Pons (tissue), 1 donor: ENCODE results near the gene BICC1.
"Not testable (repeated sequence)": the region's sequence is repeated elsewhere in the genome, so short reads cannot be mapped to it uniquely, and the experiment has no call there.

Source experiments
- DNase-seq: peaks from one replicate; pipeline ENCODE4 v3.0.0-alpha.2; 2016; ENCODE audit warnings: low spot score

Gene BICC1

GRCh38 chr10:58567652-58568051, 55.0 kb downstream of the BICC1 start:
- no peak for DNase-seq

GRCh38 chr10:58568428-58568935, 55.8 kb downstream of the BICC1 start:
- DNase-seq: no peak

- no peak for DNase-seq
Measured at GRCh38 chr10:58570307-58570723, 57.6 kb downstream of the BICC1 start.

- no peak for DNase-seq
Measured at GRCh38 chr10:58570979-58571378, 58.3 kb downstream of the BICC1 start.

GRCh38 chr10:58573144-58573543, 60.5 kb downstream of the BICC1 start:
- DNase-seq: no peak

- no peak for DNase-seq
Measured at GRCh38 chr10:58574058-58574457, 61.4 kb downstream of the BICC1 start.

- no peak for DNase-seq
Measured at GRCh38 chr10:58575491-58575890, 62.8 kb downstream of the BICC1 start.

- no peak for DNase-seq
Measured at GRCh38 chr10:58576751-58577436, 64.2 kb downstream of the BICC1 start.

GRCh38 chr10:58577437-58577777, 64.7 kb downstream of the BICC1 start:
- DNase-seq: peak; percentile 34

GRCh38 chr10:58578366-58578765, 65.7 kb downstream of the BICC1 start:
- DNase-seq: no peak

- DNase-seq: no peak
Measured at GRCh38 chr10:58579011-58579655, 66.5 kb downstream of the BICC1 start.

- no peak for DNase-seq
Measured at GRCh38 chr10:58582045-58582444, 69.4 kb downstream of the BICC1 start.

- no peak for DNase-seq
Measured at GRCh38 chr10:58585435-58585834, 72.8 kb downstream of the BICC1 start.

GRCh38 chr10:58586282-58587245, 73.9 kb downstream of the BICC1 start:
- no peak for DNase-seq

GRCh38 chr10:58587676-58588075, 75.0 kb downstream of the BICC1 start:
- no peak for DNase-seq

- DNase-seq: no peak
Measured at GRCh38 chr10:58588673-58589265, 76.1 kb downstream of the BICC1 start.

- peak; percentile 22 for DNase-seq
Measured at GRCh38 chr10:58590152-58590840, 77.6 kb downstream of the BICC1 start.

- DNase-seq: no peak
Measured at GRCh38 chr10:58590924-58591323, 78.3 kb downstream of the BICC1 start.

GRCh38 chr10:58593008-58593407, 80.3 kb downstream of the BICC1 start:
- DNase-seq: no peak

GRCh38 chr10:58597211-58597610, 84.5 kb downstream of the BICC1 start:
- not testable (repeated sequence) for DNase-seq

- no peak for DNase-seq
Measured at GRCh38 chr10:58599927-58600553, 87.4 kb downstream of the BICC1 start.
